Sigmoid colon (tissue), 7 donors: ENCODE data around the gene MLH3. TPM values are rescaled to one million over a fixed set of nuclear protein-coding genes. Genes with fewer than 3 reads are reported as not detected.

Experiments
- DNase-seq: peaks from one replicate; pipeline ENCODE4 v3.0.0-alpha.2; 2019
- H3K27ac ChIP-seq, 4 donors: fragments of 200-600 bp; sonication (generic); one replicate each; pipeline ENCODE4 v1.5.1; 2016 to 2019; ENCODE audit warnings: mild to moderate bottlenecking in 1 of 4
- H3K27me3 ChIP-seq, 3 donors: fragments of 200-600 bp; sonication (generic); one replicate each; pipeline ENCODE4 v1.5.1; 2019; ENCODE audit warnings: mild to moderate bottlenecking in 1 of 3
- H3K36me3 ChIP-seq, 4 donors: fragments of 200-600 bp; sonication (generic); one replicate each; pipeline ENCODE4 v1.5.1; 2016 to 2019
- H3K4me1 ChIP-seq, 4 donors: fragments of 200-600 bp; sonication (generic); one replicate each; pipeline ENCODE4 v1.5.1; 2017 to 2019
- H3K4me3 ChIP-seq, 4 donors: fragments of 200-600 bp; sonication (generic); one replicate each; pipeline ENCODE4 v1.5.1; 2017 to 2019; ENCODE audit warnings: mild to moderate bottlenecking in 2 of 4, moderate library complexity in 1 of 4
- H3K9me3 ChIP-seq, 4 donors: fragments of 200-600 bp in 3 of 4; sonication (generic) in 3 of 4; one replicate each; pipeline versions ENCODE4 v1.5.1 to v1.6.1; 2013 to 2019
- EP300 ChIP-seq, 4 donors: sonication (generic); formaldehyde crosslinking; IDR thresholded peaks; one replicate each; pipeline ENCODE4 v1.6.1; 2017; ENCODE audit warnings: antibody characterized with exemption in 4 of 4
- POLR2A ChIP-seq, 2 donors: fragments of 450-650 bp; IDR thresholded peaks; one replicate each; pipeline ENCODE4 v1.6.1; 2016; ENCODE audit warnings: antibody characterized with exemption in 2 of 2, mild to moderate bottlenecking in 2 of 2, moderate library complexity in 2 of 2
- POLR2AphosphoS5 ChIP-seq, 4 donors: sonication (generic); formaldehyde crosslinking; IDR thresholded peaks; one replicate each; pipeline ENCODE4 v1.6.1; 2017; ENCODE audit warnings: antibody characterized with exemption in 4 of 4
- WGBS, 2 donors: extraction: QIAGEN DNeasy Blood & Tissue Kit; methylation state at CpG; one replicate each; pipeline ENCODE4 v1.1.7; 2013; 5-methylcytosine and 5-hydroxymethylcytosine counted together
- intact Hi-C: fragments of 100-400 bp; cut with DNase I; formaldehyde crosslinking; loops from one replicate; pipeline ENCODE4 v1.15.1; 2023
- polyA plus RNA-seq, 3 donors: library from polyadenylated mRNA; stranded (reverse); fragments of 200-250 nt; gene quantifications; one replicate each; pipeline ENCODE4 v1.2.3, GENCODE V29; 2013
- total RNA-seq, 4 donors: library from RNA; depleted of rRNA; stranded (reverse); fragments of >200 nt; gene quantifications; one replicate each; pipeline ENCODE4 v1.1.0, GENCODE V29; 2016
- TF ChIP-seq, protein P1 (sequence below), 4 experiments: fragments of 450-650 bp in 3 of 4; fragments of 200-600 bp in 1 of 4; IDR thresholded peaks; one replicate each; pipeline ENCODE4 v1.5.1; 2016 to 2019; ENCODE audit warnings: antibody characterized with exemption in 4 of 4, mild to moderate bottlenecking in 3 of 4, moderate library complexity in 2 of 4
- donor health status: healthy with polysubstance abuse.
- donor health status: Bipolar disorder and iron deficiency.
- donor health status: healthy.

MLH3 gene
- total and polyA plus RNA-seq, 7 donors = 3.6 to 42.9 (median 30.0) TPM

DNA sequence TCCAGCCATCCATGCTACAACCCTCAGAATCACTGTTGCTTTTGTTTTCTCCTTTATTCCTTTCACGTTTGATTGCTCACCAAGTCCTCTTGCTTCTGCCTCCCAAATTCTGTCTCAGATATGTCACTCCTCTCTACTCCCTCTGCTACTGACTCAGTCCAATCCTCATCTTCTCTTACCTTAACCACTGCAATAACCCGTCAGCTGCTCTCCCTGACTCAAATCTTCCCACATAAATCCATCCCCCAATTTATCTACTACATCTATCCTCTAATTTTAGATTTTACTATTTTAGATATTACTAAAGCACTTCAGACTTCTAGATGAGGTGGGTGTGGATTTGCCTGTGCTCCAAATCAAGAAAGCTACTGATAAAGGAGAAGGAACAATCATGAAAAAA is 25.4 kb downstream of the MLH3 start:
- Histone ChIP-seq H3K4me1 (no peaks in the 10 kb centered on the region), H3K4me3 (no peak overlapping the region), H3K36me3 (peaks cover 9 to 89% (median 26%) of the 10 kb centered on the region in 4 donors), H3K27me3 (no peaks in the 10 kb centered on the region), H3K27ac (no peak overlapping the region), H3K9me3 (no peaks in the 10 kb centered on the region)
- intact Hi-C loops = no loop called here
- WGBS, 2 donors = 90 to 95% methylated on average over 2 of the region's 2 CpGs
- no peak for TF ChIP-seq POLR2AphosphoS5 (IDR thresholded peaks at IDR 0.05)
- TF ChIP-seq, protein P1, sequence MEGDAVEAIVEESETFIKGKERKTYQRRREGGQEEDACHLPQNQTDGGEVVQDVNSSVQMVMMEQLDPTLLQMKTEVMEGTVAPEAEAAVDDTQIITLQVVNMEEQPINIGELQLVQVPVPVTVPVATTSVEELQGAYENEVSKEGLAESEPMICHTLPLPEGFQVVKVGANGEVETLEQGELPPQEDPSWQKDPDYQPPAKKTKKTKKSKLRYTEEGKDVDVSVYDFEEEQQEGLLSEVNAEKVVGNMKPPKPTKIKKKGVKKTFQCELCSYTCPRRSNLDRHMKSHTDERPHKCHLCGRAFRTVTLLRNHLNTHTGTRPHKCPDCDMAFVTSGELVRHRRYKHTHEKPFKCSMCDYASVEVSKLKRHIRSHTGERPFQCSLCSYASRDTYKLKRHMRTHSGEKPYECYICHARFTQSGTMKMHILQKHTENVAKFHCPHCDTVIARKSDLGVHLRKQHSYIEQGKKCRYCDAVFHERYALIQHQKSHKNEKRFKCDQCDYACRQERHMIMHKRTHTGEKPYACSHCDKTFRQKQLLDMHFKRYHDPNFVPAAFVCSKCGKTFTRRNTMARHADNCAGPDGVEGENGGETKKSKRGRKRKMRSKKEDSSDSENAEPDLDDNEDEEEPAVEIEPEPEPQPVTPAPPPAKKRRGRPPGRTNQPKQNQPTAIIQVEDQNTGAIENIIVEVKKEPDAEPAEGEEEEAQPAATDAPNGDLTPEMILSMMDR (IDR thresholded peaks at IDR 0.05) = no peak
- no peak for TF ChIP-seq POLR2A (IDR thresholded peaks at IDR 0.05)
- TF ChIP-seq EP300 (IDR thresholded peaks at IDR 0.05) = no peak
- no peak for DNase-seq

DNA sequence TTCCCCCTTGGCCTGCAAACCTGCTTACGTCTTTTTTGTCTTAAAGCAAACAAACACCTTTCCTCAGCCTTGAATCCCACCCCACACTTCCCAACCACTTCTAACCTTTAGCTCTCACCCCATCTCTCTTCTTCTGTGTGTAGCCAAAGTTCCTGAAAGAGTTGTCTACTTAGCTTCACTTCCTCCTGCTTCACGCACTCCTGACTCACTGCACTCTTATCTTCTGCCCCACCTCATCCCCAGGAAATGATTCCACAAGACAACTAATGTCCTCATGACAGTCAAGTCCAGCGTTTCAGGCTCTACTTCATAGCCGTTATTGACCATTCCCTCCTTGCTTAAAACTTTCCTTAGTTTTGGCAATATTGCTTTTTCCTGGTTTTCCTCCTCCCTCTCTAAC is 26.2 kb downstream of the MLH3 start:
- TF ChIP-seq EP300 (IDR thresholded peaks at IDR 0.05) (no peak), POLR2A (IDR thresholded peaks at IDR 0.05) (no peak), POLR2AphosphoS5 (IDR thresholded peaks at IDR 0.05) (no peak)
- TF ChIP-seq, protein P1 (IDR thresholded peaks at IDR 0.05) = no peak
- intact Hi-C loops = no loop called here
- DNase-seq = no peak
- H3K4me1 ChIP-seq = no peaks in the 10 kb centered on the region
- no peak overlapping the region for H3K27ac ChIP-seq
- no peaks in the 10 kb centered on the region for H3K9me3 ChIP-seq
- 25 to 49% methylated on average over 4 of the region's 4 CpGs for WGBS, 2 donors
- peaks cover 1 to 89% (median 27%) of the 10 kb centered on the region in 4 donors for H3K36me3 ChIP-seq
- no peak overlapping the region for H3K4me3 ChIP-seq
- H3K27me3 ChIP-seq = no peaks in the 10 kb centered on the region

DNA sequence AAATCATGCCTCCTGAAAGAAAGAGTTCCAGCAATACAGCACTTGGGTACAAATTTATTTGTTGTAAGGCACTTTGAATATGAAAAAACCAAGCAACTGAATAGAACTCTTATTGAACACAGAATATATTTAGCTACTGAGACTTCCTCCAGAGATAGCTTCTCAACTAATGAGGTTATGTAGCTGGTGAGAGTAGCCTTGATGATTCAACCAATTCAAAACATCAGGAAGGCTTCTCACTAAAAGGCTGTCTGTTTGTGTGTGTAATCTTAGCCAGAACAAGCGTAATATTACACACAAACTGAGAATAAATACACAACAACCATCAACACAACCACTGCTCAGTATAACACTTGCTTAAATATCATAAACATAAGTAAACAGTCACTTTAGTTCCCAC is 28.2 kb downstream of the MLH3 start:
- intact Hi-C loops = no loop called here
- TF ChIP-seq, protein P1 (IDR thresholded peaks at IDR 0.05) = no peak
- Histone ChIP-seq H3K36me3 (peaks cover 7 to 87% (median 29%) of the 10 kb centered on the region in 4 donors), H3K27me3 (no peaks in the 10 kb centered on the region), H3K27ac (peak overlapping the region in 1 of 4 donors; percentile 24), H3K4me3 (no peak overlapping the region), H3K9me3 (no peaks in the 10 kb centered on the region), H3K4me1 (no peaks in the 10 kb centered on the region)
- WGBS, 2 donors = 11 to 59% methylated on average over 1 of the region's 1 CpG
- DNase-seq = no peak

DNA sequence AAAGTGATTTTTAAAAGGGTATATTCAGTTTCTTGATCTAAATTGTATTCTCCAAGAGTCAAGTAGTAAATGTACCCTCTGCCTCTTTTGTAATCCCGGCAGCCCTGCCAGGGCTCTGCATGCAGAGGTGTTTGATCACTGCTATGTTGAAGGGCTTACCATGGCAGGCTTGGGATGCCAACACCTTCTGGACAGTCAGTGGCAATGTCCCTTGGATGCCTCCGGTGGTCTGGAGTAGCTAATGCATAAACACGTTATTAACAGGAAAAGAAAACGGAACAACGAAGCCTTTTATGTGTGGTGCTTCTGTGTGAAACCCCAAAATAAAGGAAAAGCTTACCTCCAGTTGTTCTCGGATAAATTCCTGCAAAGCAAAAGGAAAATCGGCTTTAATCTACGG is 28.6 kb downstream of the MLH3 start:
- Histone ChIP-seq H3K9me3 (no peaks in the 10 kb centered on the region), H3K4me1 (no peaks in the 10 kb centered on the region), H3K27me3 (no peaks in the 10 kb centered on the region), H3K27ac (no peak overlapping the region), H3K36me3 (peaks cover 7 to 89% (median 31%) of the 10 kb centered on the region in 4 donors), H3K4me3 (no peak overlapping the region)
- WGBS, 2 donors = 81 to 84% methylated on average over 8 of the region's 8 CpGs
- no peak for DNase-seq
- no peak for TF ChIP-seq EP300 (IDR thresholded peaks at IDR 0.05)
- TF ChIP-seq, protein P1 (IDR thresholded peaks at IDR 0.05) = peak in 1 of 4 experiments; percentile 12
- intact Hi-C loops = no loop called here

GRCh38 chr14:75018694-75019093 is 32.6 kb downstream of the MLH3 start:
- WGBS, 2 donors = 15 to 61% methylated on average over 3 of the region's 3 CpGs
- Histone ChIP-seq H3K4me3 (no peak overlapping the region), H3K36me3 (peaks cover 7 to 97% (median 50%) of the 10 kb centered on the region in 4 donors), H3K27me3 (no peaks in the 10 kb centered on the region), H3K27ac (no peak overlapping the region), H3K4me1 (no peaks in the 10 kb centered on the region), H3K9me3 (no peaks in the 10 kb centered on the region)
- intact Hi-C loops = no loop called here
- no peak for DNase-seq
- no peak for TF ChIP-seq POLR2A (IDR thresholded peaks at IDR 0.05)
- no peak for TF ChIP-seq POLR2AphosphoS5 (IDR thresholded peaks at IDR 0.05)
- TF ChIP-seq, protein P1 (IDR thresholded peaks at IDR 0.05) = no peak
- no peak for TF ChIP-seq EP300 (IDR thresholded peaks at IDR 0.05)
